ENCODE measurements around the gene C16orf92. TPM values are rescaled to one million over a fixed set of nuclear protein-coding genes. Genes with fewer than 3 reads are reported as not detected.

The C16orf92 gene, protein sequence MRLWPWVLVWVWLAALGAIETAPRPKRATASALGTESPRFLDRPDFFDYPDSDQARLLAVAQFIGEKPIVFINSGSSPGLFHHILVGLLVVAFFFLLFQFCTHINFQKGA
- total RNA-seq, result not detected in 2 replicates

DNA sequence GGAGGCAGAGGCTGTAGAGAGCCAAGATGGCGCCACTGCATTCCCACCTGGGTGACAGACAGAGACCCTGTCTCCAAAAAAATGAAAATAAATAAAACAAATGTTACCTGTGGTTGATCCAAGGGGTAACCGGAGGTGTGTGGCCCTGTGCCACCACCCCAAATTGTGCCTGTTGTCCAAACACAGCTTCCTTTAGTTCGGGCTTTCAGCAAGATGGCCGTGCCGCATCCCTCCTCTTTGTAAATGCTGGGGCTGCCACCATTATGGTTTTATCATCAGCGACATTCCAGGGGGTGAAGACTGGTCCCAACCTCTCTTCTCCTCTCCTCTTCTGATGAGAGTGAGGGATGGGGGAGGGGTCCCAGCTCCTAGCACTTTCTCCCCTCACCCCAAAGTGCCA is at the start of gene C16orf92:
TSS of gene C16orf92 (plus strand) at position 312 of the 400 bp plus-strand sequence. CDS start 143 bp downstream, outside the sequence.
- Mint-ChIP-seq H3K27ac (no peak within 1 kb of the TSS), H3K9me3 (no peaks in the 10 kb centered on the region), H3K27me3 (peaks cover 30% of the 10 kb centered on the region), H3K36me3 (ENCODE audit: low read depth) (no peaks in the 10 kb centered on the region), H3K4me1 (peaks cover 6% of the 10 kb centered on the region), H3K4me3 (no peak within 1 kb of the TSS)
- DNase-seq, result no peak
- intact Hi-C loops (cut with micrococcal nuclease), result loop anchor here (10.0 kb wide), 1 partner anchor 158 kb away; the partner anchor contains the start of gene CDIPT

DNA sequence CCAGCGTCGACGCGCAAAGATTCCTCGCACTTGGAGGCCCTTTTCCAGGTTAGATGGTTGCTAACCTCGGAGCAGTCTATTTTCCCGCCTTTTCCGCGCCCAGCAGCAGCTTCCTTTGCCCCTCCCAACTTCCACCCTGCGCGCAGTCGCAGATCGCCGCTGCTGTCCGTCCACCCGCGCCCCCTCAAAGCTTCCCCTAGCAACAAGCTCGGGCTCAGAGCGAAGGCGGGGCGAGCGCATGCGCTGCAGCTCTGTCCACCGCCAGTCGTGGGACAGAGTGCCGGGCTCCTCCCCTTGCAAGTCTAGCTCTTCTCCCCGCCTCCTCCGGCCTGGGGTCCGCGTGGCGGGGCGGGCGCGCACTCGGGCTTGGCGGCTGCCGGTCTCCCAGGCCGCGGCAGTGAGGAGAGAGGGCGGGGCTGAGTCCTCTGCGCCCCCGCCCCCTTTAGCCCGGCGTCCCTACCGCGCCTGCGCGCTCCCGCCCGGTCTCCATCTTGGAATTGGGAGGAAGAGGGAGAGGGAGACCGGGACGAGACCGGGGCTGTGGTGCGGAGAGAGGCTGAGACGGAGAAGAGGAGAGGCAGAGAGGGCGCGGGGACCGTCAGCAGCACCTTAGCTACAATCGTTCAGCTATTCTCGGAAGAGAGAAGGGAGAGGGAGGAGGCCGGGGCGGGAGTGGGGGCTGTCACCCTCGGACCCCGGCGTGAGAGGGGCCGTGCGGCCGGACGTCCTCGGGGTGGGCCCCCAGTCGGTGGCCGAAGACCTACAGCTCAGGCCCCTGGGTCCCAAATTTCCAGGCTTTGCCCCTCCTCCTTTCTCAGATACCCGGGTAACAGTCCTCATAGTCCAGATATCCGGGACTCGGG is 49.4 kb upstream of the C16orf92 start, which contains the start of gene TAOK2:
TSS of gene TAOK2 (plus strand) at position 485 of the 863 bp plus-strand sequence. CDS start 3,905 bp downstream, outside the sequence.
- peak; percentile 99 for DNase-seq
- Mint-ChIP-seq H3K27me3 (no peaks in the 10 kb centered on the region), H3K4me1 (peaks cover 30% of the 10 kb centered on the region), H3K36me3 (ENCODE audit: low read depth) (peaks cover 27% of the 10 kb centered on the region), H3K27ac (peak within 1 kb of the TSS; percentile 95), H3K9me3 (no peaks in the 10 kb centered on the region), H3K4me3 (peak within 1 kb of the TSS; percentile 91)
- intact Hi-C loops (cut with micrococcal nuclease), result loop anchor here (1.0 to 10.0 kb wide), 5 partner anchors 11 to 157 kb away; partner anchors contain the start of genes CDIPT, INO80E, KCTD13 and PAGR1

DNA sequence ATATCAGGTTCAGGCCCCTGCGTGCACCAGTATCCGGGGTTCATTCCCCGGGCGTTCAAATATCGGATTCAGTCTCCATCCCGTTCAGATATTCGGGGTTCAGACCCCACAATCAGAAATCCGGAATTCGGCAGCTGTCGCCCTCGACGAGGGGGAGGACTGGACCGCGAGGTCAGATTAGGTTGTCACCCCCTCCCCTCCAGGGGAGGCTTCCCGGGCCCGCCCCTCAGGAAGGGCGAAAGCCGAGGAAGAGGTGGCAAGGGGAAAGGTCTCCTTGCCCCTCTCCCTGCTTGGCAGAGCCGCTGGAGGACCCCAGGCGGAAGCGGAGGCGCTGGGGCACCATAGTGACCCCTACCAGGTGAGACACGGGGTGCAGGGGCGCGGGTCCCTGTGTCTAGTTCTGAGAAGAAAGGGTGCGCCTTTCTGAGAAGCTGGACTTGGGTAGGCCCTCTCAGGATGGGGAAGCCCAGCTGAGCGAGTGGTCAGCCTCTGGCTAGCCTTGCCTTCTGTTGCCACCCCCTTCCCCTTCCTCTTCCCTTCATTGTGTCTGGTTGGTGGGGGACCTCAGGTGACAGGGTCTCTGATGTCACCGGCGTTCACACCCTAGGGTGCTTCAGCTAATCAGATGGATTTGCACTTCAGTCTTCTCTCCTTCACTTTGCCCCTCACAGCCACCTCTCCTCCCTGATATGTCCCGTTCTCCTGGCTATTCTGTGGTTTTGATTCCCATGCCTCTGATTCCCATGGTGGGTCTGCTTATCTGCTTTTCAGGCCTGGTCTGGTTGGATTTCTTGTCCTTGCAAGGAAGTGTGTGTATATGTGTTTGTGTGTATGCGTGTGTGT is 48.5 kb upstream of the C16orf92 start:
- no peaks in the 10 kb centered on the region for H3K9me3 Mint-ChIP-seq
- DNase-seq, result peak; percentile 72
- H3K4me1 Mint-ChIP-seq, result peaks cover 30% of the 10 kb centered on the region
- intact Hi-C loops (cut with micrococcal nuclease), result loop anchor here (10.0 kb wide), 1 partner anchor 110 kb away; the partner anchor contains the start of gene CDIPT
- peak overlapping the region; percentile 80 for H3K27ac Mint-ChIP-seq
- H3K36me3 Mint-ChIP-seq (ENCODE audit: low read depth), result peaks cover 28% of the 10 kb centered on the region
- peak overlapping the region; percentile 91 for H3K4me3 Mint-ChIP-seq
- H3K27me3 Mint-ChIP-seq, result no peaks in the 10 kb centered on the region

DNA sequence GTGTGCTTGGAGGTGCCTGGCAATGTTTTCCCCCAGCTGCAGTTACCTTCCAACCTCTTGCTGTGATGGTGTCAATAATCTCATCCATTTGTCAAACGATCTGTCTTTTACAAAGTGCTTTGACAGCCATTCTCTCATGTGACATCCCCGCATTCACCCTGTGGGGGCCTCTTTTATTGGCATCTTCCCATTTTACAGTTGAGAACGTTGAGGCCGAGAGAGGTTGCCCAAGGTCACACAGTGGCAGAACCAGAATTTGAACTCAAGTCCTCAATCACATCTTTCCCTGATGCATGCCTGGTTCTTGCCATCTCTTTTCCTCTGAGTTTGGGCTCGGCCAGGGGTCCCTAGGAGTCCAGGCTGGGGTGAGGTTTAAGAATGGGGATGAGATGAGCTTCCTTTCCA is 47.9 kb upstream of the C16orf92 start:
- intact Hi-C loops (cut with micrococcal nuclease), result loop anchor here (10.0 kb wide), 1 partner anchor 110 kb away; the partner anchor contains the start of gene CDIPT
- Mint-ChIP-seq H3K4me1 (peaks cover 30% of the 10 kb centered on the region), H3K27me3 (no peaks in the 10 kb centered on the region), H3K27ac (peak overlapping the region; percentile 80), H3K36me3 (ENCODE audit: low read depth) (peaks cover 30% of the 10 kb centered on the region), H3K9me3 (no peaks in the 10 kb centered on the region), H3K4me3 (peak overlapping the region; percentile 91)
- no peak for DNase-seq

DNA sequence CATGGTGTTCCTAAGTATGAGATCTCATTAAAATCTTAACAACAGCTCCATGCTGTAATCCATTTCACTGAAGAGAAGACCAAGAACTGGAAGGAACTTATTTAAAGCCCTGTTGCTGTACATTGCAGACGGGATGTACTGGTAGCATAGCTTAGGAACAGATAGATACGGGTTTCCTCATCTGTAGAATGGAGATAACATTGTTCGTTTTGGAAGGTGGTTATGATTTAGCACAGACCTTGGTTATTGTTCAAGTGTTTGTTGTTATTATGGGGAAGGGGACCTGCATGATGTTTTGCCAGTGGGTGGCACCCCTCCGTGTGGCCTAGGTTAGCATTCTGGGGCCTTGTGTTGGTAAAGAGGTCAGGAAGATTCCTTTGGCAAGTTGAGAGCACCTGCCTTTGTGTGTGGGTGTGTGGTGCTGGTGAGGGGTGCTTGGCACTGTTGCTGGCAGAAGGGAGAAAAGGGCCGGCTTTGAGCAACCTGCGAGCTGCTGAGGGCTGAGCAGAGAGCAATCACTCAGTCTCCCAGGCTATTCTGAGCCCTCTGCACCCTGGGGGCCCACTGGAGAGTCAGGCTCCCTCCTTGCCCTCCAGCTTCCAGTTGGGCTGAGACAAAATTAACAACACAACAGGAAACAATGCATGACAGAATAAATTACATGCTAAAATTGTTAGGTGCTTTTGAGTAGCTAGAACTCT is 47.0 kb upstream of the C16orf92 start:
- Mint-ChIP-seq H3K4me1 (peaks cover 30% of the 10 kb centered on the region), H3K4me3 (peak overlapping the region; percentile 91), H3K27ac (peak overlapping the region; percentile 13), H3K36me3 (ENCODE audit: low read depth) (peaks cover 32% of the 10 kb centered on the region), H3K27me3 (no peaks in the 10 kb centered on the region), H3K9me3 (no peaks in the 10 kb centered on the region)
- intact Hi-C loops (cut with micrococcal nuclease), result loop anchor here (10.0 kb wide), 1 partner anchor 111 kb away; the partner anchor contains the start of gene CDIPT
- DNase-seq, result peak; percentile 62

DNA sequence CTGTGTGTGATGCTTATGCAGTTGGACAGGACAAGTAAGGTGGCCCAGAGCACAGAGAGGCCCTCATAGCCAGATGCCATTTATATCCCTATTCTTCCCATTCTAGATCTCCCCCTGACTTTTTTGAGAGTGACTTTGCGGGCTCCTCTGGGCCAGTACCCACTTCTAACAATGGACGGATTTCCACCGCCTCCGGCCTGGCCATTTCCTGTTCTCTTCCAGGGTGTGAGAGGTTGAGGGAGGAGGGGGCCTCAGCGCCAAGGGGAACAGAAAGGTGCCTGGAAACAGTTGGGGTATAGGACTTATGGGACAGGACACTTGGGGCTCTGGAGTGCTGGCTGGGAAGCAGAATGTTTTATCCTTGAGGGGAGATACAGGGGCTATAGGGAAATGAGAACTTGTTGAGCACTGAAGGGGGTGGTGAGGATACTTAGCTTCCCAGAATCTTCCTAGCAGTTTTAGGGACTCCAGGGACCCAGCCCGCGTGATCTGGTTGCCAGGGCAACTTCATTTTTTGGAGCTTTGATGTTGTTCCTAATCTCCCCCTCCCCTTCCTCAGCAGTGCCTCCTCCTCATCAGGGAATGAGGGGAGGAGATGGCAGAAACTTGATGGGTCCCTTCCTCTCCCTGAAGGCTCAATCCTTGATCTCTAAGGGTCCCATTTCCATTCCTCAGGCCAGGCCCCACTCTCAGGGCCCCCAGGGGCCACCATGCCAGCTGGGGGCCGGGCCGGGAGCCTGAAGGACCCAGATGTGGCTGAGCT is 45.8 kb upstream of the C16orf92 start:
- Mint-ChIP-seq H3K27ac (peak overlapping the region; percentile 17), H3K9me3 (no peaks in the 10 kb centered on the region), H3K4me1 (peaks cover 30% of the 10 kb centered on the region), H3K36me3 (ENCODE audit: low read depth) (peaks cover 34% of the 10 kb centered on the region), H3K4me3 (no peak overlapping the region), H3K27me3 (no peaks in the 10 kb centered on the region)
- intact Hi-C loops (cut with micrococcal nuclease), result loop anchor here (10.0 kb wide), 1 partner anchor 112 kb away; the partner anchor contains the start of gene CDIPT
- DNase-seq, result no peak

DNA sequence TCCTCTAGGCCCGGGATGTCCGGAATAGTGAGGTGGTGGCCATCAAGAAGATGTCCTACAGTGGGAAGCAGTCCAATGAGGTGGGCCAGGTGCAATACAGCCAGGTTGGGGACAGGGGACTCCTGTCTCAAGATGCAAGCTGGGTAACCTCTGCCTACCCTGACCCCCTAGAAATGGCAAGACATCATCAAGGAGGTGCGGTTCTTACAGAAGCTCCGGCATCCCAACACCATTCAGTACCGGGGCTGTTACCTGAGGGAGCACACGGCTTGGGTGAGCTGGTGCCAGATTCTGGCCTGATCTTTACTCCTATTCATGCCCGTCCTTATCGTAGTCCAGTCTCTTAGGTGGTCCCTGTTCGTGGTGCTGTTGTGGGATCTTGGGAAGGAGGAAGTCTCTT is 44.9 kb upstream of the C16orf92 start:
- peaks cover 30% of the 10 kb centered on the region for H3K4me1 Mint-ChIP-seq

DNA sequence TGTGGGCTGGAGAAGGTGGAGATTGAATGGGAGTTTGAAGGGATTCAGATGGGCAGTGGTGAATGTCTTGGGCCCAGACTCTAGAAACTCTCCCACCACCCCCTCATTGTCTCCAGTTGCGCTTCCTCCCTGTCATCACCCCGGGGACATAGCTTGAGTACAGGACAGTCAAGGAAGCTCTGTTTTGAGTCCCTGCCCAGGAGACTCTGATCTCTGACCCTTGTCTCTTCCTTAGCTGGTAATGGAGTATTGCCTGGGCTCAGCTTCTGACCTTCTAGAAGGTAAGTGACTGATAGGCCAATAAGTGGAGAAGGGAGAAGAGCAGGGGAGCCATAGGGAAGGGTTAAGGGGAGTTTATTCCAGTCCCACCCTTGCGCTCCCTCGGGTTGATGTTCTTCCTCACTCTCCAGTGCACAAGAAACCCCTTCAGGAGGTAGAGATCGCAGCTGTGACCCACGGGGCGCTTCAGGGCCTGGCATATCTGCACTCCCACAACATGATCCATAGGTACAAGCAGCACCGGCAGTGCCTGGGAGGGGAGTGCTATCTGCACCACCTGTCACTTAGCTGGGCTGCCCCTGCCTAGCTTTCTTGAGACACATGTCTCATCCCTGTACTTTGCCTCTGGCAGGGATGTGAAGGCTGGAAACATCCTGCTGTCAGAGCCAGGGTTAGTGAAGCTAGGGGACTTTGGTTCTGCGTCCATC is 44.3 kb upstream of the C16orf92 start:
- intact Hi-C loops (cut with micrococcal nuclease), result loop anchor here (10.0 kb wide), 1 partner anchor 114 kb away; the partner anchor contains the start of gene CDIPT
- peaks cover 39% of the 10 kb centered on the region for H3K36me3 Mint-ChIP-seq (ENCODE audit: low read depth)
- no peaks in the 10 kb centered on the region for H3K27me3 Mint-ChIP-seq
- H3K4me3 Mint-ChIP-seq, result no peak overlapping the region
- no peak for DNase-seq
- H3K9me3 Mint-ChIP-seq, result no peaks in the 10 kb centered on the region
- peaks cover 25% of the 10 kb centered on the region for H3K4me1 Mint-ChIP-seq
- H3K27ac Mint-ChIP-seq, result peak overlapping the region; percentile 35

More for the DNA sequence above, 44.9 kb upstream of the C16orf92 start:
- intact Hi-C loops (cut with micrococcal nuclease), result loop anchor here (10.0 kb wide), 1 partner anchor 113 kb away; the partner anchor contains the start of gene CDIPT
- no peaks in the 10 kb centered on the region for H3K27me3 Mint-ChIP-seq
- no peak for DNase-seq
- no peaks in the 10 kb centered on the region for H3K9me3 Mint-ChIP-seq
- no peak overlapping the region for H3K4me3 Mint-ChIP-seq
- no peak overlapping the region for H3K27ac Mint-ChIP-seq
- H3K36me3 Mint-ChIP-seq (ENCODE audit: low read depth), result peaks cover 37% of the 10 kb centered on the region

DNA sequence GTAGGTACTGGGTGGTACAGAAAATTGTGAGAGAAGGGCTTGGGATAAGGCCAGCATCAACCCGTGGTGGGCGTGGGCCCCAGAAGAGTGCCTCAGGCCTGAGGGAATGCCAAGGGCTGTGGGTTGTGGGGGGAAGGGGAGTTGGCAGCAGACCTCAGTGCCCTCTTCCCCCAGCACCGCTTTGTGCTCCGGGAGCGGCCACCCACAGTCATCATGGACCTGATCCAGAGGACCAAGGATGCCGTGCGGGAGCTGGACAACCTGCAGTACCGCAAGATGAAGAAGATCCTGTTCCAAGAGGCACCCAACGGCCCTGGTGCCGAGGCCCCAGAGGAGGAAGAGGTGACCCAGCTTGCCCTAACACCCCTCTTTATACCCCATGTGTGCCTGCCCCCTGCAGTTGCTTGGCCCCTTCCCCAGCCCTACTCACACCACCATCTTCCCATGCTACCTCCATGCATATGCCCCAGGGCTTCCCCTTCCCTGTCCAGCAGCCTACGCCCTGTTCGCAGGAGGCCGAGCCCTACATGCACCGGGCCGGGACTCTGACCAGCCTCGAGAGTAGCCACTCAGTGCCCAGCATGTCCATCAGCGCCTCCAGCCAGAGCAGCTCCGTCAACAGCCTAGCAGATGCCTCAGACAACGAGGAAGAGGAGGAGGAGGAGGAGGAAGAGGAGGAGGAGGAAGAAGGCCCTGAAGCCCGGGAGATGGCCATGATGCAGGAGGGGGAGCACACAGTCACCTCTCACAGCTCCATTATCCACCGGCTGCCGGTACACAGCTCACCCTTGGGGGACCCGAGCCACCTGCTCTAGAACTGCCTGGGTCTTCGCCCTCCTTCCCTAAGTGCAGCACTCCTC is 40.2 kb upstream of the C16orf92 start:
- Mint-ChIP-seq H3K27ac (no peak overlapping the region), H3K36me3 (ENCODE audit: low read depth) (peaks cover 62% of the 10 kb centered on the region), H3K4me3 (no peak overlapping the region), H3K4me1 (no peaks in the 10 kb centered on the region), H3K9me3 (no peaks in the 10 kb centered on the region), H3K27me3 (no peaks in the 10 kb centered on the region)
- DNase-seq, result no peak
- intact Hi-C loops (cut with micrococcal nuclease), result no loop called here

DNA sequence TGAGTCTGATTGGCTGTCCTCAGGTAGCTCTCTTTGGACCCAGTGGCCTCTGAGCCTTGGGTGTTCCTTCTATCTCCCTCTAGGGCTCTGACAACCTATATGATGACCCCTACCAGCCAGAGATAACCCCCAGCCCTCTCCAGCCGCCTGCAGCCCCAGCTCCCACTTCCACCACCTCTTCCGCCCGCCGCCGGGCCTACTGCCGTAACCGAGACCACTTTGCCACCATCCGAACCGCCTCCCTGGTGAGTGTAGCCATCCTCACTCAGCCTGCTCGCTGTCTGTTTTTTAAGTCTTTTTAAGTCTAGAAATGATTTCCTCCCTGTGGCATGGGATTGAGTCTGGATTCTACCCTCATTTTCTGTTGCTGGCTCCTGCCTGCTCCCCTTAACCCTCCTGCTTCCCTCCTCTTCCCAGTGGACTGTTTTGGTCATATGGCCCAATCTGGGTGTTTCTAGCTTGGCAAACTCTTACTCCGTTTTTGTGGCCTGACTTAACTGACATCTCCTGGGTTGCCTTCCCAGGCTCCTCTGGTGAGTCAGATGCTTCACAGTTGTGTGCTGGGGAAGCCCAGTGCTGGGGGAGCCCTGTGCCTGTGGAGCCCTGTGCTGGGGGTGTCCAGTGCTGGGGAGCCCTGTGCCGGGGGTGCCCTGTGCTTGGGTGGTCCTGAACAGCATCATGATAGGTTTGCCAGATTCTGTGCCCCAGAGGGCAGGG is 39.4 kb upstream of the C16orf92 start:
- intact Hi-C loops (cut with micrococcal nuclease), result no loop called here
- H3K4me3 Mint-ChIP-seq, result no peak overlapping the region
- H3K27me3 Mint-ChIP-seq, result no peaks in the 10 kb centered on the region
- peaks cover 61% of the 10 kb centered on the region for H3K36me3 Mint-ChIP-seq (ENCODE audit: low read depth)
- no peak overlapping the region for H3K27ac Mint-ChIP-seq
- H3K9me3 Mint-ChIP-seq, result no peaks in the 10 kb centered on the region
- no peaks in the 10 kb centered on the region for H3K4me1 Mint-ChIP-seq
- DNase-seq, result no peak
